SK-N-SH treated with all-trans-retinoic acid at 6 μM for 48 hours (cell line): ENCODE measurements around the gene STAC2.
A peak's percentile ranks its signal among the peaks of the same experiment; 100 is the strongest.

Source experiments
- ATAC-seq: fragments of 200-7000 bp; cut with Tn5 transposase; 3 replicates; pipeline ENCODE4 v1.9.1; 2020; ENCODE audit warnings: mild to moderate bottlenecking, moderate library complexity
- ARNTL ChIP-seq: fragments of 450-650 bp; formaldehyde crosslinking; IDR thresholded peaks from 2 replicates; pipeline ENCODE4 v1.5.0; 2020; ENCODE audit warnings: low read depth, mild to moderate bottlenecking, moderate library complexity, borderline replicate concordance
- BACH2 ChIP-seq: fragments of 250-450 bp; sonication (Bioruptor Pico); IDR thresholded peaks from 2 replicates; pipeline ENCODE4 v1.9.0; 2021; ENCODE audit warnings: mild to moderate bottlenecking, borderline replicate concordance
- CREB5 ChIP-seq: fragments of 250-450 bp; sonication (Bioruptor Pico); IDR thresholded peaks from 2 replicates; pipeline ENCODE4 v1.5.1; 2020; ENCODE audit warnings: low read depth, mild to moderate bottlenecking, moderate library complexity
- CSDC2 ChIP-seq: fragments of 250-450 bp; sonication (Bioruptor Pico); IDR thresholded peaks from 2 replicates; pipeline ENCODE4 v1.5.0; 2020; ENCODE audit warnings: mild to moderate bottlenecking, moderate library complexity
- CSRNP3 ChIP-seq: fragments of 250-450 bp; sonication (Bioruptor Pico); IDR thresholded peaks from 2 replicates; pipeline ENCODE4 v1.5.1; 2021; ENCODE audit warnings: mild to moderate bottlenecking, moderate library complexity
- GLIS3 ChIP-seq: fragments of 250-450 bp; sonication (Bioruptor Pico); IDR thresholded peaks from 2 replicates; pipeline ENCODE4 v1.5.0; 2020; ENCODE audit warnings: mild to moderate bottlenecking, moderate library complexity
- ISL1 ChIP-seq: fragments of 250-450 bp; sonication (Bioruptor Pico); IDR thresholded peaks from 2 replicates; pipeline ENCODE4 v2.1.2; 2022; ENCODE audit warnings: mild to moderate bottlenecking, moderate library complexity
- OSR1 ChIP-seq: fragments of 250-450 bp; sonication (Bioruptor Pico); IDR thresholded peaks from 2 replicates; pipeline ENCODE4 v1.8.0; 2022; ENCODE audit warnings: moderate library complexity, mild to moderate bottlenecking, inconsistent platforms
- POU6F1 ChIP-seq: fragments of 250-450 bp; sonication (Bioruptor Pico); IDR thresholded peaks from 2 replicates; pipeline ENCODE4 v1.8.0; 2021; ENCODE audit warnings: low read depth, mild to moderate bottlenecking, moderate library complexity, borderline replicate concordance
- PPARA ChIP-seq: fragments of 250-450 bp; sonication (Bioruptor Pico); IDR thresholded peaks from 2 replicates; pipeline ENCODE4 v1.5.0; 2020; ENCODE audit warnings: mild to moderate bottlenecking, borderline replicate concordance
- RARB ChIP-seq: fragments of 250-450 bp; sonication (Bioruptor Pico); IDR thresholded peaks from 2 replicates; pipeline ENCODE4 v1.8.0; 2021; ENCODE audit warnings: mild to moderate bottlenecking, moderate library complexity
- SNAI2 ChIP-seq: fragments of 250-450 bp; sonication (Bioruptor Pico); IDR thresholded peaks from 2 replicates; pipeline ENCODE4 v1.5.0; 2020; ENCODE audit warnings: mild to moderate bottlenecking, moderate library complexity
- TCF4 ChIP-seq: fragments of 250-450 bp; sonication (Bioruptor Pico); IDR thresholded peaks from 2 replicates; pipeline ENCODE4 v1.8.0; 2021; ENCODE audit warnings: mild to moderate bottlenecking, moderate library complexity, borderline replicate concordance
- TOX ChIP-seq: fragments of 250-450 bp; sonication (Bioruptor Pico); IDR thresholded peaks from 2 replicates; pipeline ENCODE4 v1.8.0; 2021; ENCODE audit warnings: mild to moderate bottlenecking, moderate library complexity, borderline replicate concordance
- TSHZ2 ChIP-seq: fragments of 250-450 bp; sonication (Bioruptor Pico); IDR thresholded peaks from 2 replicates; pipeline ENCODE4 v1.5.0; 2020; ENCODE audit warnings: mild to moderate bottlenecking, moderate library complexity
- ZC3H10 ChIP-seq: fragments of 250-450 bp; sonication (Bioruptor Pico); IDR thresholded peaks from 2 replicates; pipeline ENCODE4 v1.5.1; 2021; ENCODE audit warnings: mild to moderate bottlenecking, moderate library complexity
- ZFP3 ChIP-seq: fragments of 250-450 bp; sonication (Bioruptor Pico); IDR thresholded peaks from 2 replicates; pipeline ENCODE4 v1.5.0; 2020; ENCODE audit warnings: mild to moderate bottlenecking, moderate library complexity
- ZNF565 ChIP-seq: fragments of 450-650 bp; formaldehyde crosslinking; conservative IDR thresholded peaks from 2 replicates; pipeline ENCODE4 v1.5.0; 2020; ENCODE audit warnings: low read depth, mild to moderate bottlenecking, moderate library complexity
- ZNF70 ChIP-seq: fragments of 450-650 bp; formaldehyde crosslinking; IDR thresholded peaks from 2 replicates; pipeline ENCODE4 v1.5.0; 2020; ENCODE audit warnings: mild to moderate bottlenecking, moderate library complexity
- ZNF8 ChIP-seq: fragments of 450-650 bp; formaldehyde crosslinking; IDR thresholded peaks from 2 replicates; pipeline ENCODE4 v1.5.0; 2020; ENCODE audit warnings: mild to moderate bottlenecking, moderate library complexity

STAC2 gene

GRCh38 chr17:39205112-39205526 lies 20.6 kb downstream of the STAC2 start:
- ATAC-seq, result no peak
- TF ChIP-seq ZNF565 (no peak), TOX (CRISPR knock-in tag) (no peak), GLIS3 (CRISPR knock-in tag) (no peak), TCF4 (CRISPR knock-in tag) (no peak), SNAI2 (CRISPR knock-in tag) (no peak), ZC3H10 (CRISPR knock-in tag) (no peak), RARB (no peak)

GRCh38 chr17:39204245-39204644 lies 21.5 kb downstream of the STAC2 start:
- no peak for ATAC-seq
- TF ChIP-seq RARB (no peak), ZFP3 (CRISPR knock-in tag) (no peak), CSDC2 (CRISPR knock-in tag) (no peak), ZNF565 (no peak), BACH2 (CRISPR knock-in tag) (no peak), PPARA (CRISPR knock-in tag) (no peak), ZNF70 (CRISPR knock-in tag) (no peak)

- no peak for ATAC-seq
- TF ChIP-seq CSRNP3 (no peak), ZNF8 (CRISPR knock-in tag) (no peak), ZFP3 (CRISPR knock-in tag) (no peak), PPARA (CRISPR knock-in tag) (no peak), SNAI2 (CRISPR knock-in tag) (no peak), ISL1 (CRISPR knock-in tag) (no peak)
Observed at GRCh38 chr17:39200957-39201510, 24.7 kb downstream of the STAC2 start.

GRCh38 chr17:39200070-39200879 lies 25.5 kb downstream of the STAC2 start, which contains the start of gene RPL19:
RPL19 (plus strand) TSS chr17:39200283; CDS start chr17:39200345, 62 bp downstream.
- peak; percentile 57 for ATAC-seq
- TF ChIP-seq ZC3H10 (CRISPR knock-in tag) (no peak), GLIS3 (CRISPR knock-in tag) (0 out of 2 replicates have a peak, but pooled peaks have one; percentile 30), CSDC2 (CRISPR knock-in tag) (peak; percentile 58; the same call in 1 of the 2 replicates), ZFP3 (CRISPR knock-in tag) (0 out of 2 replicates have a peak, but pooled peaks have one; percentile 19)

- ATAC-seq, result peak; percentile 52
- TF ChIP-seq ZC3H10 (CRISPR knock-in tag) (no peak), ARNTL (CRISPR knock-in tag) (no peak), SNAI2 (CRISPR knock-in tag) (no peak), TCF4 (CRISPR knock-in tag) (no peak), GLIS3 (CRISPR knock-in tag) (no peak), BACH2 (CRISPR knock-in tag) (no peak)
Observed at GRCh38 chr17:39199820-39200069, 26.0 kb downstream of the STAC2 start.

GRCh38 chr17:39198186-39198566 lies 27.6 kb downstream of the STAC2 start:
- TF ChIP-seq TOX (CRISPR knock-in tag), result no peak
- TF ChIP-seq SNAI2 (CRISPR knock-in tag), result no peak
- TF ChIP-seq PPARA (CRISPR knock-in tag), result no peak
- TF ChIP-seq CSRNP3, result no peak
- no peak for TF ChIP-seq TSHZ2 (CRISPR knock-in tag)
- TF ChIP-seq ARNTL (CRISPR knock-in tag), result no peak
- no peak for TF ChIP-seq CSDC2 (CRISPR knock-in tag)
- no peak for TF ChIP-seq POU6F1 (CRISPR knock-in tag)
- TF ChIP-seq CREB5 (CRISPR knock-in tag), result no peak
- no peak for TF ChIP-seq ISL1 (CRISPR knock-in tag)
- TF ChIP-seq ZNF70 (CRISPR knock-in tag), result no peak
- no peak for TF ChIP-seq ZNF565
- TF ChIP-seq ZC3H10 (CRISPR knock-in tag), result no peak
- no peak for TF ChIP-seq BACH2 (CRISPR knock-in tag)
- no peak for TF ChIP-seq TCF4 (CRISPR knock-in tag)
- no peak for TF ChIP-seq OSR1
- TF ChIP-seq GLIS3 (CRISPR knock-in tag), result no peak
- TF ChIP-seq ZFP3 (CRISPR knock-in tag), result no peak
- no peak for TF ChIP-seq ZNF8 (CRISPR knock-in tag)
- ATAC-seq, result no peak
